NB4 (cell line): ENCODE data around the gene SLC26A8.

Experiments
- DNase-seq: peaks from one replicate; pipeline ENCODE4 v3.0.0; 2010; ENCODE audit warnings: low read depth
- H3K4me3 ChIP-seq: one replicate; pipeline ENCODE4 v1.5.1; 2011; ENCODE audit warnings: mild to moderate bottlenecking, low read depth, low read length, moderate library complexity
- MYC ChIP-seq: IDR thresholded peaks from 2 replicates; pipeline ENCODE4 v1.6.1; 2011; ENCODE audit warnings: low read depth, low read length
- POLR2A ChIP-seq: IDR thresholded peaks from 2 replicates; pipeline ENCODE4 v1.6.1; 2011; ENCODE audit warnings: mild to moderate bottlenecking; ENCODE audit not compliant: insufficient read length; ENCODE audit errors: extremely low read depth
- TF ChIP-seq, protein P1 (sequence below): IDR thresholded peaks from 2 replicates; pipeline ENCODE4 v1.6.1; 2011; ENCODE audit warnings: low read depth, low read length
- TF ChIP-seq, protein P2 (sequence below): IDR thresholded peaks from one replicate; pipeline ENCODE4 v1.5.1; 2012; ENCODE audit warnings: low read depth, low read length

Gene SLC26A8

DNA sequence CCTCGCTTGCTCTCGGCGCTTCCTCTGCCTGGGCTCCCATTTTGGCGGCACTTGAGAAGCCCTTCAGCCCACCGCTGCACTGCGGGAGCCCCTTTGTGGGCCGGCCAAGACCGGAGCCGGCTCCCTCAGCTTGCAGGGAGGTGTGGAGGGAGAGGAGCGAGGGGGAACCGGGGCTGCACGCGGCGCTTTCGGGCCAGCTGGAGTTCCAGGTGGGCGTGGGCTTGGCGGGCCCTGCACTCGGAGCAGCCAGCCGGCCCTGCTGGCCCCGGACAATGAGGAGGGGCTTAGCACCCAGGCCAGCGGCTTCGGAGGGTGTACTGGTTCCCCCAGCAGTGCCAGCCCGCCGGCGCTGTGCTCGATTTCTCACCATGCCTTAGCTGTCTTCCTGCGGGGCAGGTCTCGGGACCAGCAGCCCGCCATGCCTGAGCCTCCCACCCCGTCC is 93.3 kb downstream of the SLC26A8 start:
- DNase-seq: no peak
- TF ChIP-seq, protein P1, sequence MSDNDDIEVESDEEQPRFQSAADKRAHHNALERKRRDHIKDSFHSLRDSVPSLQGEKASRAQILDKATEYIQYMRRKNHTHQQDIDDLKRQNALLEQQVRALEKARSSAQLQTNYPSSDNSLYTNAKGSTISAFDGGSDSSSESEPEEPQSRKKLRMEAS: no peak
- TF ChIP-seq MYC: no peak
- TF ChIP-seq POLR2A: no peak
- no peak overlapping the region for H3K4me3 ChIP-seq

DNA sequence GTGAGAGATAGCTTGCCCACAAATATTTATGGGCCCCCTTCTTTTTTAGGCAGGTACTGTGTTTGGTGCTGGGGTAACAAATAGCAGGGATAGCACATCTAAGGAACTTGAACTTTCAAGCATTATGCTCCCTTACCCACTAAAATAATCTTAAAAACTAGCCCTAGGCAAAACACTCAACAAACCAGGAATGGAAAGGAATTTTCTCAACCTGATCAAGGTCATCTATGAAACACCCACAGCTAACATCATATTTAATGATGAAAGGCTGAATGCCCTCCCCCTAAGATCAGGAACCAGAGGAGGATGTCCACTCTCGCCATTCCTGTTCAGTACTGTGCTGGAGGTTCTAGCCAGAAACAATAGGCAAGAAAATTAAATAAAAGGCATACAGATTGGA is 94.8 kb downstream of the SLC26A8 start:
- no peak for DNase-seq
- TF ChIP-seq, protein P2, sequence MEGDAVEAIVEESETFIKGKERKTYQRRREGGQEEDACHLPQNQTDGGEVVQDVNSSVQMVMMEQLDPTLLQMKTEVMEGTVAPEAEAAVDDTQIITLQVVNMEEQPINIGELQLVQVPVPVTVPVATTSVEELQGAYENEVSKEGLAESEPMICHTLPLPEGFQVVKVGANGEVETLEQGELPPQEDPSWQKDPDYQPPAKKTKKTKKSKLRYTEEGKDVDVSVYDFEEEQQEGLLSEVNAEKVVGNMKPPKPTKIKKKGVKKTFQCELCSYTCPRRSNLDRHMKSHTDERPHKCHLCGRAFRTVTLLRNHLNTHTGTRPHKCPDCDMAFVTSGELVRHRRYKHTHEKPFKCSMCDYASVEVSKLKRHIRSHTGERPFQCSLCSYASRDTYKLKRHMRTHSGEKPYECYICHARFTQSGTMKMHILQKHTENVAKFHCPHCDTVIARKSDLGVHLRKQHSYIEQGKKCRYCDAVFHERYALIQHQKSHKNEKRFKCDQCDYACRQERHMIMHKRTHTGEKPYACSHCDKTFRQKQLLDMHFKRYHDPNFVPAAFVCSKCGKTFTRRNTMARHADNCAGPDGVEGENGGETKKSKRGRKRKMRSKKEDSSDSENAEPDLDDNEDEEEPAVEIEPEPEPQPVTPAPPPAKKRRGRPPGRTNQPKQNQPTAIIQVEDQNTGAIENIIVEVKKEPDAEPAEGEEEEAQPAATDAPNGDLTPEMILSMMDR: no peak
- no peak for TF ChIP-seq POLR2A
- TF ChIP-seq, protein P1: no peak
- no peak for TF ChIP-seq MYC
- no peak overlapping the region for H3K4me3 ChIP-seq

DNA sequence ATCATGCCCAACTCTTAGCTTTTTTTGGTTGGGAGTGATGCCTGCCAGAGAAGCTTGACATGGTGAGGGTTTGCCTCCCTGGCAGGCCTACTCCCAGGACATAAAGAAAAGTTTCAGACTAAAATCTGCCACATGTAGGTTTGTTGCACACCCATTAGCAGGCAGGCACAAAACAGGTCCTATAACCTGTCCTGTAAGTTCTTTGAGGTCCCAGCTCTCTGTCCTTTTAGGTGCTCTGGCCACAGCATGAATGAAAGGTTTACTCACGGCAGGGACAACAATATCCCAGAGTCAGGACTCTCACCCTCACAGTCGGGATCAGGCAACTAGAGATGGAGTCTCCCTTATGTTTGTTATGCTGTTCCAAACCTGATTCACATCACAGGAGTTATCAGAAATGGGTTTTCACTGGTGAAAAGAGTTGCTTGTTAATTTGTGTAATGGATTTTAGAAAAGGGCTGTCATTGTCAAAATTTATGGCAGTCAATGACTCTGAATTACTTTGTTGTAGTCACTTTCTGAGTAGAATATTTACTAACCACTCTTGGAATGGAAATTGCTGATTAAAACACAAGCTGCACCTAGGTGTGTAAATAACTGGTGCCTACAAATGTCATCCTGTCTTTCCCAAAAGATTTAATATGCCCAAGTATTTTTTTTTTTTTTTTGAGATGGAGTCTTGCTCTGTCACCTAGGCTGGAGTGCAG is 97.8 kb downstream of the SLC26A8 start:
- H3K4me3 ChIP-seq: no peak overlapping the region
- no peak for TF ChIP-seq POLR2A
- no peak for TF ChIP-seq MYC
- TF ChIP-seq, protein P1: no peak
- TF ChIP-seq, protein P2: no peak
- no peak for DNase-seq

- no peak for DNase-seq
- TF ChIP-seq, protein P2: no peak
- TF ChIP-seq, protein P1: no peak
- TF ChIP-seq MYC (no peak), POLR2A (no peak)
- no peak overlapping the region for H3K4me3 ChIP-seq
Measured at GRCh38 chr6:35925961-35926360, 98.5 kb downstream of the SLC26A8 start.

DNA sequence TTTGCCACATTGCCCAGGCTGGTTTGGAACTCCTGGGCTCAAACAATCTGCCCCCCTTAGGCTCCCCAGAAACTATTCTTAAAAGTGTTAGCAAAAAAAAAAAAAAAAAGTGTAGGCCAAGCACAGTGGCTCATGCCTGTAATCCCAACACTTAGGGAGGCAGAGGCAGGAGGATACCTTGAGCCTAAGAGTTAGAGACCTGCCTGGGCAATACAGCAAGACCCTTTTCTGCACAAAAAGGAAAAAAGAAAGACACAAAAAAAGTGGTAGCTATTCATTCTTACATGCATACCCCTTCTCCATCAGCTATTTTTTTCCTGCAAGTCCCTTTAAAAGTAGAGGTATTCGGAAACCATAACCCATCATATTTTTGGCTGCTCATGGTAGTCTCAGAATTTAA is 100.3 kb downstream of the SLC26A8 start:
- TF ChIP-seq POLR2A: no peak
- no peak for TF ChIP-seq MYC
- TF ChIP-seq, protein P2: no peak
- TF ChIP-seq, protein P1: no peak
- DNase-seq: no peak
- H3K4me3 ChIP-seq: no peak overlapping the region

- TF ChIP-seq, protein P2: no peak
- TF ChIP-seq MYC (no peak), POLR2A (no peak)
- TF ChIP-seq, protein P1: no peak
- H3K4me3 ChIP-seq: peak overlapping the region; percentile 83
- no peak for DNase-seq
Measured at GRCh38 chr6:35922139-35922554, 102.3 kb downstream of the SLC26A8 start.
